Activated T-helper 17 cell treated with anti-CD3 and anti-CD28 coated beads, Interleukin-2, amount 50 U/mL, for 72 hours (primary cell): ENCODE results near the gene INTS15. TPM values are rescaled to one million over a fixed set of nuclear protein-coding genes. Genes with fewer than 3 reads are reported as not detected.
A peak's percentile ranks its signal among the peaks of the same experiment; 100 is the strongest.

Source experiments
- ATAC-seq: fragments of 150-1000 bp; cut with Tn5 transposase; replicated peaks from 2 replicates; pipeline ENCODE4 v1.10.0; 2021; ENCODE audit warnings: mild to moderate bottlenecking, moderate library complexity
- H3K27ac Mint-ChIP-seq: one replicate; pipeline ENCODE4 v1.8.0; 2022; ENCODE audit warnings: mixed read lengths
- H3K27me3 Mint-ChIP-seq: one replicate; pipeline ENCODE4 v1.8.0; 2022; ENCODE audit warnings: mixed read lengths
- H3K36me3 Mint-ChIP-seq: one replicate; pipeline ENCODE4 v1.8.0; 2022; ENCODE audit warnings: low read depth, mild to moderate bottlenecking, mixed read lengths
- H3K4me1 Mint-ChIP-seq: one replicate; pipeline ENCODE4 v1.8.0; 2022; ENCODE audit warnings: mixed read lengths
- H3K4me3 Mint-ChIP-seq: one replicate; pipeline ENCODE4 v1.8.0; 2022; ENCODE audit warnings: mild to moderate bottlenecking, mixed read lengths
- H3K9me3 Mint-ChIP-seq: one replicate; pipeline ENCODE4 v1.8.0; 2022; ENCODE audit warnings: mixed read lengths
- total RNA-seq, 2 donors: library from RNA; stranded (reverse); gene quantifications; one replicate each; pipeline ENCODE4 v1.2.3, GENCODE V29; 2022

INTS15 gene
- 10 to 100 TPM; 19.3 to 29.0 TPM for total RNA-seq

- peak within 1 kb of the TSS; percentile 93 for H3K4me3 Mint-ChIP-seq
- peak; percentile 92 for ATAC-seq
- peak within 1 kb of the TSS; percentile 89 for H3K27ac Mint-ChIP-seq
- H3K9me3 Mint-ChIP-seq: no peaks in the 10 kb centered on the region
- H3K27me3 Mint-ChIP-seq: no peaks in the 10 kb centered on the region
- H3K4me1 Mint-ChIP-seq: no peaks in the 10 kb centered on the region
- H3K36me3 Mint-ChIP-seq: peaks cover 77% of the 10 kb centered on the region
Measured at GRCh38 chr7:6589829-6590644, at the start of gene INTS15. Gene INTS15 (plus strand): TSS chr7:6590021. CDS start chr7:6590284, 263 bp downstream.

- H3K36me3 Mint-ChIP-seq: no peaks in the 10 kb centered on the region
- H3K4me1 Mint-ChIP-seq: no peaks in the 10 kb centered on the region
- H3K27me3 Mint-ChIP-seq: peaks cover 9% of the 10 kb centered on the region
- no peak overlapping the region for H3K27ac Mint-ChIP-seq
- ATAC-seq: no peak
- no peaks in the 10 kb centered on the region for H3K9me3 Mint-ChIP-seq
- no peak overlapping the region for H3K4me3 Mint-ChIP-seq
Measured at GRCh38 chr7:6542368-6542767, 47.5 kb upstream of the INTS15 start.

GRCh38 chr7:6545398-6546126 is 44.3 kb upstream of the INTS15 start:
- Mint-ChIP-seq H3K4me1 (no peaks in the 10 kb centered on the region), H3K36me3 (no peaks in the 10 kb centered on the region), H3K9me3 (no peaks in the 10 kb centered on the region), H3K27me3 (no peaks in the 10 kb centered on the region), H3K27ac (no peak overlapping the region), H3K4me3 (no peak overlapping the region)
- ATAC-seq: no peak

GRCh38 chr7:6546498-6547251 is 43.1 kb upstream of the INTS15 start:
- Mint-ChIP-seq H3K4me1 (no peaks in the 10 kb centered on the region), H3K27ac (no peak overlapping the region), H3K4me3 (no peak overlapping the region), H3K36me3 (no peaks in the 10 kb centered on the region), H3K9me3 (no peaks in the 10 kb centered on the region), H3K27me3 (no peaks in the 10 kb centered on the region)
- ATAC-seq: no peak

GRCh38 chr7:6547400-6547799 is 42.4 kb upstream of the INTS15 start:
- Mint-ChIP-seq H3K4me1 (no peaks in the 10 kb centered on the region), H3K27ac (no peak overlapping the region), H3K27me3 (no peaks in the 10 kb centered on the region), H3K9me3 (no peaks in the 10 kb centered on the region), H3K4me3 (no peak overlapping the region), H3K36me3 (no peaks in the 10 kb centered on the region)
- no peak for ATAC-seq

GRCh38 chr7:6551016-6551511 is 38.8 kb upstream of the INTS15 start, which contains the start of gene GRID2IP:
Gene GRID2IP (minus strand): TSS chr7:6551461. CDS start chr7:6551436, 25 bp downstream.
- H3K4me1 Mint-ChIP-seq: no peaks in the 10 kb centered on the region
- no peaks in the 10 kb centered on the region for H3K36me3 Mint-ChIP-seq
- no peaks in the 10 kb centered on the region for H3K9me3 Mint-ChIP-seq
- no peak within 1 kb of the TSS for H3K27ac Mint-ChIP-seq
- no peaks in the 10 kb centered on the region for H3K27me3 Mint-ChIP-seq
- ATAC-seq: no peak
- H3K4me3 Mint-ChIP-seq: no peak within 1 kb of the TSS

GRCh38 chr7:6553448-6554044 is 36.3 kb upstream of the INTS15 start:
- ATAC-seq: no peak
- no peaks in the 10 kb centered on the region for H3K36me3 Mint-ChIP-seq
- no peaks in the 10 kb centered on the region for H3K27me3 Mint-ChIP-seq
- H3K9me3 Mint-ChIP-seq: no peaks in the 10 kb centered on the region
- no peak overlapping the region for H3K27ac Mint-ChIP-seq
- no peaks in the 10 kb centered on the region for H3K4me1 Mint-ChIP-seq
- no peak overlapping the region for H3K4me3 Mint-ChIP-seq

- Mint-ChIP-seq H3K4me3 (peak overlapping the region; percentile 33), H3K4me1 (no peaks in the 10 kb centered on the region), H3K27me3 (no peaks in the 10 kb centered on the region), H3K27ac (peak overlapping the region; percentile 20), H3K9me3 (no peaks in the 10 kb centered on the region), H3K36me3 (no peaks in the 10 kb centered on the region)
- ATAC-seq: no peak
Measured at GRCh38 chr7:6554848-6555247, 35.0 kb upstream of the INTS15 start.

GRCh38 chr7:6556196-6556595 is 33.6 kb upstream of the INTS15 start:
- H3K4me3 Mint-ChIP-seq: no peak overlapping the region

GRCh38 chr7:6558837-6559236 is 31.0 kb upstream of the INTS15 start:
- Mint-ChIP-seq H3K36me3 (no peaks in the 10 kb centered on the region), H3K27me3 (no peaks in the 10 kb centered on the region), H3K9me3 (no peaks in the 10 kb centered on the region), H3K4me1 (no peaks in the 10 kb centered on the region), H3K27ac (no peak overlapping the region), H3K4me3 (no peak overlapping the region)
- peak; percentile 38 for ATAC-seq

More at GRCh38 chr7:6556196-6556595, 33.6 kb upstream of the INTS15 start:
- Mint-ChIP-seq H3K36me3 (no peaks in the 10 kb centered on the region), H3K27me3 (no peaks in the 10 kb centered on the region), H3K27ac (no peak overlapping the region), H3K4me1 (no peaks in the 10 kb centered on the region), H3K9me3 (no peaks in the 10 kb centered on the region)
- no peak for ATAC-seq

GRCh38 chr7:6559896-6560295 is 29.9 kb upstream of the INTS15 start:
- no peaks in the 10 kb centered on the region for H3K4me1 Mint-ChIP-seq
- no peak overlapping the region for H3K27ac Mint-ChIP-seq
- H3K4me3 Mint-ChIP-seq: no peak overlapping the region
- no peaks in the 10 kb centered on the region for H3K36me3 Mint-ChIP-seq
- no peaks in the 10 kb centered on the region for H3K27me3 Mint-ChIP-seq
- ATAC-seq: no peak
- H3K9me3 Mint-ChIP-seq: no peaks in the 10 kb centered on the region

GRCh38 chr7:6562106-6562505 is 27.7 kb upstream of the INTS15 start:
- no peaks in the 10 kb centered on the region for H3K9me3 Mint-ChIP-seq
- H3K27me3 Mint-ChIP-seq: no peaks in the 10 kb centered on the region
- H3K4me3 Mint-ChIP-seq: no peak overlapping the region
- ATAC-seq: no peak
- H3K4me1 Mint-ChIP-seq: no peaks in the 10 kb centered on the region
- no peaks in the 10 kb centered on the region for H3K36me3 Mint-ChIP-seq
- H3K27ac Mint-ChIP-seq: no peak overlapping the region

GRCh38 chr7:6563936-6564770 is 25.7 kb upstream of the INTS15 start:
- no peaks in the 10 kb centered on the region for H3K4me1 Mint-ChIP-seq
- H3K27me3 Mint-ChIP-seq: no peaks in the 10 kb centered on the region
- H3K36me3 Mint-ChIP-seq: no peaks in the 10 kb centered on the region
- ATAC-seq: no peak
- no peaks in the 10 kb centered on the region for H3K9me3 Mint-ChIP-seq
- H3K4me3 Mint-ChIP-seq: no peak overlapping the region
- no peak overlapping the region for H3K27ac Mint-ChIP-seq
